ENCODE results near the gene GH1. TPM values are rescaled to one million over a fixed set of nuclear protein-coding genes. Genes with fewer than 3 reads are reported as not detected.
"Not testable (repeated sequence)": the region's sequence is repeated elsewhere in the genome, so short reads cannot be mapped to it uniquely, and the experiment has no call there.

GH1 gene
- polyA plus RNA-seq (2013, experiment 1 of 2), result not detected
- not detected for polyA plus RNA-seq (2013, experiment 2 of 2)

DNA sequence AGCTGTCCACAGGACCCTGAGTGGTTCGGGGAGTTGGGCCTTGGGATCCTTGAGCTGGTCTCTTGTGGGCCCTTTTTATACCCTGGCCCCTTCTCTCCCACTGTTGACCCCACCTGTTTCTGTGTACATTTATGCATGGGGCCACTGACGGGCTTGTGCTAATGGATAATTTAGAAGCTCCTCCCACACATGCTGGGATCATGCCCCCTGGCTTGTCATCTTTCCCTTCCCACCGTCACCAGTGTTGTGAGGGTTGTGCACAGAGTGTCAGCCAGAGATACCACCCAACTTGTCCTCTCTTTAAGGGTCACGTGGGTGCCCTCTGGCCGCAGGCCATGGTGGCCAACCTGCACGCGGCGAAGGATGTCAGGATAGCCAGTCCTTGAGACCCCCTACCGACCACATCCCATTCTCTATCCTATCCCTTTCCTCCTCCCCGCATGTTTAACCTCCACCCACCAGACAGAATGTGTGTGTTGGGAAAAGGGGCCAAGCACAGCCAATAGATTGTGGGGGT is at the start of gene GH1:
GH1 (minus strand) TSS at position 51 of the 517 bp plus-strand sequence. CDS start 63 bp downstream, outside the sequence.
- 59 to 75% methylated on average over 2 to 6 of the region's 10 CpGs for WGBS, 2 experiments (ENCODE audit: insufficient coverage in 2 of 2)
- not testable (repeated sequence) for H3K36me3 ChIP-seq (ENCODE audit: control insufficient read depth, insufficient read depth, low read length); H3K4me1 ChIP-seq (ENCODE audit: control insufficient read depth, insufficient read depth, low read length, poor library complexity, severe bottlenecking); H3K9me3 ChIP-seq (ENCODE audit: control insufficient read depth, low read length); H3K4me3 ChIP-seq (ENCODE audit: extremely low read depth, insufficient read depth, low read length, poor library complexity, severe bottlenecking); H3K27ac ChIP-seq (ENCODE audit: low read depth, low read length, severe bottlenecking)

DNA sequence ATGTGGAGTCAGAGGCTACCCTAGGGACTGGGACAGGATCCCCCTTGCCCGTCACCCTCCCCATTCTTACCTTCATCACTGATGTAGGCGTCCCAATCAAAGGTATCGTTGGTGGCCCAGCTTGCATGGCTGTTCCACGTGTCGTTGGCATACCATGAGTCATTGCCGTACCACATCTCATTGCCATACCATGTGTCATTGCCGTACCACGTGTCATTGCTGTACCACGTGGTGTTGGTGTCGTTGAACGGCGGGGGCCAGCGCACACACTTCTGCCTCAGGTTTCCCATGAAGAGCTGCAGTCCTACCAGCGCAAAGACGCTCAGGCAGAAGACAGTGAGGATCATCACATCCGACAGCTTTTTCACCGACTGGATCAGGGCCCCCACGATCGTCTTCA is 49.3 kb upstream of the GH1 start:
- H3K4me1 ChIP-seq (ENCODE audit: control insufficient read depth, insufficient read depth, low read length, poor library complexity, severe bottlenecking), result no peaks in the 10 kb centered on the region
- no peaks in the 10 kb centered on the region for H3K36me3 ChIP-seq (ENCODE audit: control insufficient read depth, insufficient read depth, low read length)
- H3K9me3 ChIP-seq (ENCODE audit: control insufficient read depth, low read length), result no peaks in the 10 kb centered on the region
- H3K27ac ChIP-seq (ENCODE audit: low read depth, low read length, severe bottlenecking), result no peak overlapping the region
- no peak overlapping the region for H3K4me3 ChIP-seq (ENCODE audit: extremely low read depth, insufficient read depth, low read length, poor library complexity, severe bottlenecking)
- WGBS, 2 experiments (ENCODE audit: insufficient coverage in 2 of 2), result 94% methylated on average over 16 of the region's 19 CpGs

DNA sequence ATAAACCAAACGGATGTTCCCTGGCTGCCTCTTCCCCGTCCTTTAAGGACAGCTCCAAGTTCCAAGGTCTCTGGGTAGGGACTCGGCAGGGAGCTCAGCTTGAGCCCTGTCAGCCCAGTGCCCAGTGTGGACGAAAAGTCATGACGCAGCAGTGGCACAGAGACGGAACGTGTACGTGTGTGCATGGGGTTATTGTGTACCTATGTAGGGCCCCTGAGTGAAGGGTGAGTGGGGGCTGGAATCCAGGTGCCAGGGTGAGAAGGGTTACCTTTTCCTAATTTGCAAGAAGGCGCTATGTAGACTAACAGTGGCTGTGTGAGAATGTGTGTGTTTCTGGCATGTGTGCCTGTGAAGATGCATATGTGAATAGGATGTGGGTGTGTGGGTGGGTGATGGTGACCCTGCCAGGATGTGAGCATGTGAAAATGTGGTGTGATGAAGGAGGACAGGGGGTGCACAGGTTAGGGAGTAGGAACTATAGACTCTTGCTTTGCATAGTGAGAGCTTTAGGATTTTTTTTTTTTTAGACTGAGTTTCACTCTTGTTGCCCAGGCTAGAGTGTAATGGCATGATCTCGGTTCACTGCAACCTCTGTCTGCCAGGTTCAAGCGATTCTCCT is 48.1 kb upstream of the GH1 start:
- Histone ChIP-seq H3K9me3 (ENCODE audit: control insufficient read depth, low read length) (no peaks in the 10 kb centered on the region), H3K27ac (ENCODE audit: low read depth, low read length, severe bottlenecking) (no peak overlapping the region), H3K4me3 (ENCODE audit: extremely low read depth, insufficient read depth, low read length, poor library complexity, severe bottlenecking) (no peak overlapping the region), H3K36me3 (ENCODE audit: control insufficient read depth, insufficient read depth, low read length) (no peaks in the 10 kb centered on the region), H3K4me1 (ENCODE audit: control insufficient read depth, insufficient read depth, low read length, poor library complexity, severe bottlenecking) (no peaks in the 10 kb centered on the region)
- 92 to 94% methylated on average over 11 of the region's 11 CpGs for WGBS, 2 experiments (ENCODE audit: insufficient coverage in 2 of 2)

DNA sequence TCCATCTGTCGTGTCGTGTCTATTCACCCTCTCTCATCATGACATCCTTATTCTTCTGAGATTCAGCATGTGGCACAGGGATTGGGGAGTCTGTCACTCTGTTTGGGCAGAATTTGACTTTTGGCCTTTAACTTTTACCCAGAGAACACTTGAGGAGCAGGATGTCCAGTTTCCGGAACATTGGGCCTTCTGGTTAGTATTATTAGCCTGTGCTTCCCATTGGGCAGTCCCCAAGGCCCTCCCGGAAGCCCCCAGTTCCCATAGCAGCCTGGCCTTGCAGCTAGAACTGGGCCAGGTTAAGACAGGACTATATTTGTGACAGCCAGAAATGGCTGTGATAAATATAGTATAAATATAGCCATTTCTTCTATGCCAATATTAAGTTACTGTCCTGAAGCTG is 44.5 kb upstream of the GH1 start:
- Histone ChIP-seq H3K9me3 (ENCODE audit: control insufficient read depth, low read length) (no peaks in the 10 kb centered on the region), H3K4me3 (ENCODE audit: extremely low read depth, insufficient read depth, low read length, poor library complexity, severe bottlenecking) (no peak overlapping the region), H3K27ac (ENCODE audit: low read depth, low read length, severe bottlenecking) (no peak overlapping the region), H3K36me3 (ENCODE audit: control insufficient read depth, insufficient read depth, low read length) (no peaks in the 10 kb centered on the region), H3K4me1 (ENCODE audit: control insufficient read depth, insufficient read depth, low read length, poor library complexity, severe bottlenecking) (no peaks in the 10 kb centered on the region)
- 83 to 91% methylated on average over 4 of the region's 4 CpGs for WGBS, 2 experiments (ENCODE audit: insufficient coverage in 2 of 2)

DNA sequence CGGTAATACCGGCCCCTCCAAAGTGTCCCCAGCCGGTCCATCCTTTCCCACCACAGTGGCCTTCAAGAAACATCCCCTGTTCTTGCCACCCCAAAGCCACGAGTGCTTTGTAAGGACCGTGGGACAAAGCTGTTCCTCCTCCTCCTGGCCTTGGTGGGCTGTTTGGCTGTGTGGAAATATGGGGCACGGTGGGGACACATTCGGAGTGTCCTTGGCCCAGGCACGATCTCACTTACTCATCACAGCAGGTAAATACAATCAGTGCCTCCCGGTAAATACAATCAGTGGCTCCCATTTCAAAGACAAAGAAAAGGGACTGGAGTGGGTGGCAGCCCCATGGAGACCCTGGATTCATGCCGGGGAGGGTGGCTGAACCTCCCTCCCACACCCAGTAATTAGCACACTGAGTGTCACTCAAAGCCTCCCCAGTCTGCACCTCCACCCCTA is 43.7 kb upstream of the GH1 start:
- Histone ChIP-seq H3K9me3 (ENCODE audit: control insufficient read depth, low read length) (no peaks in the 10 kb centered on the region), H3K36me3 (ENCODE audit: control insufficient read depth, insufficient read depth, low read length) (no peaks in the 10 kb centered on the region), H3K27ac (ENCODE audit: low read depth, low read length, severe bottlenecking) (no peak overlapping the region), H3K4me3 (ENCODE audit: extremely low read depth, insufficient read depth, low read length, poor library complexity, severe bottlenecking) (no peak overlapping the region), H3K4me1 (ENCODE audit: control insufficient read depth, insufficient read depth, low read length, poor library complexity, severe bottlenecking) (no peaks in the 10 kb centered on the region)
- 72 to 76% methylated on average over 5 of the region's 10 CpGs for WGBS, 2 experiments (ENCODE audit: insufficient coverage in 2 of 2)

DNA sequence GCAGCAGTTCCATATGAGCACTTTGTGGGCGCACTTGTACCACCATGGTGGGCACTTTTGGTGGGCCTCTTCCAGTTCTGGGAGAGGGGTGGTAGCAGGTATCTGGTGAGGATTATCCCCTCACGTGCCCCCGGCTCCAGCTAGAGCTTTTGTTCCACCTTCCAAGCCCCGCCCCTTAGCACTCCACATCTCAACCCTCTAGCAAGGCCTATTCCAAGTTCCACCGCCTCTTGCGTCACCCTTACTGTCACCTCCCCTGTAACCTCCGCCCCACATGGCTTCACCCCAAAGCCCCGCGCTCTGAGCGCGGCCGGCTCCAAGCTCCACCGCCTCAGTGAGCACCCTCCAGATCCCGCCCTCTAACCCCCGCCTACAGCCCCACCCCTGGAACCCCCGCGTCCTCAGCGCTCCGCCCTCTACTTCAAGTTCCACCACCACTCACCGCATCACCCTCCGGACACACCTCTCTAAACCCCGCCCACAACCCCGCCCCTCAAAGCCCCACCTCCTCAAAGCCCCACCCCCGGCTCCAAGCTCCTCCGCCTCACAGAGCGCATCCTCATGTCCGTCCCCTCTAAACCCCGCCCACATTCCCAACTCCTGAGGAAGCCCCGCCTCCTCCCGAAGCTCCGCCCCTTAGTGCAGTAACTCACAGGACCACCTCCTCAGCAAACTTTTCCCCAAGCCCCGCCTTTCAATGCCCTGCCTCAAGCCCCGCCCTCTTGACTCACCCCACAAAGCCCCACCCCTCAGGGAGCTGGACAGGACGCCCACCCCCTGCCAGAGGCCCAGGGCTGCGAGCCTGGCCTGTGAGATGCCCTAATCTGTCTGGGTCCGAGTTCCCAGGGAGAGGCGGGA is 42.9 kb upstream of the GH1 start:
- no peaks in the 10 kb centered on the region for H3K36me3 ChIP-seq (ENCODE audit: control insufficient read depth, insufficient read depth, low read length)
- H3K4me1 ChIP-seq (ENCODE audit: control insufficient read depth, insufficient read depth, low read length, poor library complexity, severe bottlenecking), result no peaks in the 10 kb centered on the region
- no peaks in the 10 kb centered on the region for H3K9me3 ChIP-seq (ENCODE audit: control insufficient read depth, low read length)
- H3K27ac ChIP-seq (ENCODE audit: low read depth, low read length, severe bottlenecking), result no peak overlapping the region
- 39 to 45% methylated on average over 17 to 22 of the region's 37 CpGs for WGBS, 2 experiments (ENCODE audit: insufficient coverage in 2 of 2)
- H3K4me3 ChIP-seq (ENCODE audit: extremely low read depth, insufficient read depth, low read length, poor library complexity, severe bottlenecking), result no peak overlapping the region

DNA sequence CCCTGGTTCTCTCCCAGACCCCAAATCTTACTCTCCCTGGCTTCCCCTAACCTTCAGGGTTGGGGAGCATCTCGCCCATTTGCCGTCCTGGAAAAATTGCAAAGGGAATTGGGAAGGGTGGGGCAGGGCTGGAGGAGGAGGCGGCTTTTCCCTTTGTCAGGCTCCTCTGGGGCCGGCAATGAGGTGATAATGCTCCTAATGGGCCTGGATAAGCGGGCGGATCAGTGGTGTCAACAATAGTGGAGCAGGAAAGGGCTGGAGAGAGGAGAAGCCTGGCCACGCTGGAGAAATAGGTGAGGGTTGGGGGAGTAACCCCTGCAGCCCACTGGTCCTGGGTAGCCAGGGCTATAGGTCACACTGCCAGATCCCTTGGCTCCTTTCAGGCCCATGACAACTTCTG is 41.8 kb upstream of the GH1 start:
- Histone ChIP-seq H3K9me3 (ENCODE audit: control insufficient read depth, low read length) (no peaks in the 10 kb centered on the region), H3K36me3 (ENCODE audit: control insufficient read depth, insufficient read depth, low read length) (no peaks in the 10 kb centered on the region), H3K4me1 (ENCODE audit: control insufficient read depth, insufficient read depth, low read length, poor library complexity, severe bottlenecking) (no peaks in the 10 kb centered on the region), H3K27ac (ENCODE audit: low read depth, low read length, severe bottlenecking) (no peak overlapping the region), H3K4me3 (ENCODE audit: extremely low read depth, insufficient read depth, low read length, poor library complexity, severe bottlenecking) (no peak overlapping the region)
- 22 to 23% methylated on average over 6 to 7 of the region's 7 CpGs for WGBS, 2 experiments (ENCODE audit: insufficient coverage in 2 of 2)

DNA sequence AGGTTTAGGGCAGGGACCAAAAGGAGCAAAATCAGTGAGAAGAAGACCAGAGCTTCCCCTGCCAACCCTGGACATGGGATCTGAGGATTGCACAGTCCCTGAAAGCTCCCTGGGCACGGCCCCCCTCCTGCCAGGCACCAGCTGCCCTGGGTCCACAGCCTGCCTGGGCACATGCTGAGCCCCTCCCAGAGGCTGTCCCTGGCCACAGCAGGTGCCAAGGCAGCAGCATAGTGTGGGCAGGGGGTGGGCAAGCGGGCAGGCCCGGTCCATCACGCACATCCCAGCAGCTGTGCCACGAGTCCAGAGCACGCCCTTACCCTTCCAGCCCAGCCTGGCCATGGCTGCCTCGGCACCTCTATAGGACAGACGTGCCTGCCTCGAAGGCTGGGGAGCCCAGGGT is 41.4 kb upstream of the GH1 start:
- Histone ChIP-seq H3K36me3 (ENCODE audit: control insufficient read depth, insufficient read depth, low read length) (no peaks in the 10 kb centered on the region), H3K9me3 (ENCODE audit: control insufficient read depth, low read length) (no peaks in the 10 kb centered on the region), H3K4me1 (ENCODE audit: control insufficient read depth, insufficient read depth, low read length, poor library complexity, severe bottlenecking) (no peaks in the 10 kb centered on the region), H3K4me3 (ENCODE audit: extremely low read depth, insufficient read depth, low read length, poor library complexity, severe bottlenecking) (no peak overlapping the region), H3K27ac (ENCODE audit: low read depth, low read length, severe bottlenecking) (no peak overlapping the region)
- WGBS, 2 experiments (ENCODE audit: insufficient coverage in 2 of 2), result 69 to 88% methylated on average over 8 to 9 of the region's 9 CpGs

DNA sequence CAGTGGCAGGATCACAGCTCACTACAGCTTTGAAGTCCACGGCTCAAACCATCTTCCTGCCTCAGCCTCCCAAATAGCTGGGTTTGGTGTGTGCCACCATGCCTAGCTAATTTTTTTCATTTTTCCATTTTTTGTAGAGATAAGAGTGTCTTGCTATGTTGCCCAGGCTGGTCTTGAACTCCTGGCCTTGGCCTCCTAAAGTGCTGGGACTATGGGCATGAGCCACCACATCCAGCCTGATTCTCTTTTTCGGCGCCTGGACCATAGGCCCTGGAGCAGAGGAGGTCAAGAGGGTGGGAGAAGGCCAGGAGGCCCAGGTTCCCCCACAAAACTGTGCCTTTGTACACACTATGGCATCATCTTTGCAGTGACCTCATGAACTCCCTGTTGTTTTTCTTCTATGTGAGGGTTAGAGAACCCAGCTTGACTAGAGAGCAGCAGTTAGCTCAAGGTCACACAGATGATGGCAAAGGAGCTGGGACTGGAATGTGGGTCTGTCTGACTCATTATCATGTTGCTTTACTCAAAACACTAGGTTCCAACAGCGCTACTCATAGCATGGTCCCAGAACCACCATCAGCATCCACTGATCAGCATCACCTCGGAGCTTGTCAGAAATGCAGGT is 37.8 kb upstream of the GH1 start:
- WGBS, 2 experiments (ENCODE audit: insufficient coverage in 2 of 2), result 92% methylated on average over 2 to 5 of the region's 5 CpGs
- H3K27ac ChIP-seq (ENCODE audit: low read depth, low read length, severe bottlenecking), result no peak overlapping the region
- H3K36me3 ChIP-seq (ENCODE audit: control insufficient read depth, insufficient read depth, low read length), result no peaks in the 10 kb centered on the region
- peaks cover 7% of the 10 kb centered on the region for H3K4me1 ChIP-seq (ENCODE audit: control insufficient read depth, insufficient read depth, low read length, poor library complexity, severe bottlenecking)
- H3K9me3 ChIP-seq (ENCODE audit: control insufficient read depth, low read length), result no peaks in the 10 kb centered on the region
- H3K4me3 ChIP-seq (ENCODE audit: extremely low read depth, insufficient read depth, low read length, poor library complexity, severe bottlenecking), result no peak overlapping the region

DNA sequence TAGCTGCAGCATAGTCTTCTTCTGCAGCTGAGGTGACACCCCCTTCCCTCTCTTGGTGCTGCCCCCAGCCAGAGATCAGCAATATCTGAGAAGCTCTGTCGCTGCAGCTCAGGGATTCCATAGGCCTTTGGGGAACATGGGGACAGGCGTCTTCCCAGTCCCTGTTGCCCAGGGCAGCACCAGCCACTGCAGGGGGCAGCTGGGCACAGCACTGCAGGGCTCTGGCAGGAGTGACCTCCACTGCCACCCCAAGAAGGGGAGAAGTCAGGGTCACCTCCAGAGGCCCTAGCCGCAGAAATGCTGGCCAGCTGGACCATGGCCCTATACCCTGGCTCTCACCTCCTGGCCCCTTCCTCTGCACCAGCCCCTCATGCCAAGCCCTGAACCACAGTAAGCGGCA is 37.2 kb upstream of the GH1 start:
- H3K4me1 ChIP-seq (ENCODE audit: control insufficient read depth, insufficient read depth, low read length, poor library complexity, severe bottlenecking), result peaks cover 7% of the 10 kb centered on the region
- H3K27ac ChIP-seq (ENCODE audit: low read depth, low read length, severe bottlenecking), result no peak overlapping the region
- 86% methylated on average over 4 of the region's 4 CpGs for WGBS, 2 experiments (ENCODE audit: insufficient coverage in 2 of 2)
- no peaks in the 10 kb centered on the region for H3K36me3 ChIP-seq (ENCODE audit: control insufficient read depth, insufficient read depth, low read length)
- no peak overlapping the region for H3K4me3 ChIP-seq (ENCODE audit: extremely low read depth, insufficient read depth, low read length, poor library complexity, severe bottlenecking)
- no peaks in the 10 kb centered on the region for H3K9me3 ChIP-seq (ENCODE audit: control insufficient read depth, low read length)
